HUES64 (cell line): Measurements from ENCODE around the gene IL17D.

Experiments
- H3K27ac ChIP-seq: 2 replicates; pipeline ENCODE4 v1.7.0; 2013; ENCODE audit warnings: low read depth, low read length, inconsistent platforms
- H3K27me3 ChIP-seq: 2 replicates; pipeline ENCODE4 v1.6.1; 2013; ENCODE audit warnings: mild to moderate bottlenecking, low read length; ENCODE audit not compliant: insufficient read depth
- H3K36me3 ChIP-seq: 2 replicates; pipeline ENCODE4 v1.6.1; 2013; ENCODE audit warnings: mild to moderate bottlenecking, low read length; ENCODE audit not compliant: insufficient read depth
- H3K4me1 ChIP-seq: 2 replicates; pipeline ENCODE4 v1.6.1; 2013; ENCODE audit warnings: mild to moderate bottlenecking, low read length, moderate library complexity; ENCODE audit not compliant: insufficient read depth
- H3K4me3 ChIP-seq: 2 replicates; pipeline ENCODE4 v1.5.1; 2013; ENCODE audit warnings: mild to moderate bottlenecking, low read length, moderate library complexity
- H3K9ac ChIP-seq: 2 replicates; pipeline ENCODE4 v1.6.1; 2013; ENCODE audit warnings: mild to moderate bottlenecking, low read depth, low read length
- H3K9me3 ChIP-seq: 2 replicates; pipeline ENCODE4 v1.6.1; 2013; ENCODE audit warnings: low read depth, low read length; ENCODE audit not compliant: insufficient read depth
- WGBS: fragments of 150-250, 120-280 bp; methylation state at CpG from one replicate; pipeline ENCODE4 v1.1.7; 2013; ENCODE audit warnings: missing lambda C conversion rate; 5-methylcytosine and 5-hydroxymethylcytosine counted together

IL17D gene

GRCh38 chr13:20749377-20749776, 45.9 kb downstream of the IL17D start:
- WGBS: 93% methylated on average over 1 of the region's 1 CpG
- Histone ChIP-seq H3K9ac (no peak overlapping the region), H3K9me3 (peaks cover 31% of the 10 kb centered on the region)

GRCh38 chr13:20754009-20754408, 50.5 kb downstream of the IL17D start:
- H3K27ac ChIP-seq: no peak overlapping the region
- H3K36me3 ChIP-seq: no peaks in the 10 kb centered on the region
- peaks cover 39% of the 10 kb centered on the region for H3K9me3 ChIP-seq
- H3K27me3 ChIP-seq: no peaks in the 10 kb centered on the region
- H3K4me3 ChIP-seq: no peak overlapping the region
- H3K4me1 ChIP-seq: peaks cover 7% of the 10 kb centered on the region; the same call in 1 of the 2 replicates
- H3K9ac ChIP-seq: no peak overlapping the region

More at GRCh38 chr13:20749377-20749776, 45.9 kb downstream of the IL17D start:
- Histone ChIP-seq H3K4me1 (no peaks in the 10 kb centered on the region), H3K36me3 (no peaks in the 10 kb centered on the region), H3K27ac (no peak overlapping the region), H3K4me3 (no peak overlapping the region), H3K27me3 (no peaks in the 10 kb centered on the region)

DNA sequence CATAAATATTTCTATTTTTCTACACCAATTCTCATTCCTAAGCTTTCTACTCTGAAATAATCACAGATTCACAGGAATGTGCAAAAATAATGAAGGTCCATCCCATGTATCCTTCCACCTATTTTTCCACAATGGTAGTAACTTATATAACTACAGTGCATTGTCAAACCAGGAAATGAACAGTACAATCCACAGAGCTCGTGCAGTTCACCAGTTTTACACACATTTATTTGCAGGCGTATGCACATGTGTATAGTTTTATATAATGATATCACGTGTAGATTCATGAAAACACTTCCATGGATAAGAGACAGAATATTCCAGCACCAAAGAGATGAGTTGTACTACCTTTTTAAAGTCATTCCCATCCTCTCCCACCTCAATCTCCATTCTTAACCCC, 57.4 kb downstream of the IL17D start:
- 90% methylated on average over 3 of the region's 3 CpGs for WGBS
- no peak overlapping the region for H3K9ac ChIP-seq
- no peak overlapping the region for H3K27ac ChIP-seq
- H3K27me3 ChIP-seq: no peaks in the 10 kb centered on the region
- H3K9me3 ChIP-seq: peaks cover 8% of the 10 kb centered on the region; the same call in 1 of the 2 replicates
- peaks cover 7% of the 10 kb centered on the region; the same call in 1 of the 2 replicates for H3K4me1 ChIP-seq
- H3K4me3 ChIP-seq: no peak overlapping the region
- H3K36me3 ChIP-seq: no peaks in the 10 kb centered on the region

DNA sequence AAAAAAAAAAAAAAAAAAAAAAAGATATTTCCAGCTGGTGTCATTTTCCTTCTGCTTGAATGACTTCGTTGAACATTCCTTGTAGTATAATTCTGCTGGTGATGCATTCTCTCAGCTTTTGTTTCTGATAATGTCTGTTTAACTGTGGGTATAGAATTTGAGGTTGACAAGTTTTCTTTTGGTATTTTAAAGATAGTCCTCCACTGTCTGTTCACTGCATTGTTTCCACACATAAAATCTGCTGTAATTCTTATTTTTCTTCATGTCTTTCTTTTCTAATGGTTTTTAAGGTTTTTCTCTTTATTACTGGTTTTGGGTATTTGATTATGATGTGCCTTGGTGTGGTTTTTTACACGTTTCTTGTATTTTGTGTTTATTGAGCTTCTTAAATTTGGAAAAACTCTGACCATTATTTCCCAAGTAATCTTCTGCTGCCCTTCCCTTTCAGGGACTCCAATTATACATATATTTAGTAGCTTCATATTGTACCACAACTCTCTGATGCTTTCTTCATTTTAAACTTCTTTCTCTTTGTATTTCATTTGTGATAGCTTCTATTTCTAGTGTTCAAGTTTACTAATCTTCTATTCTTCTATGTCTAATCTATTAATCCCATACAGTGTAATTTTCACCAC, 63.9 kb downstream of the IL17D start:
- WGBS: 93% methylated on average over 2 of the region's 2 CpGs
- no peak overlapping the region for H3K4me3 ChIP-seq
- H3K27me3 ChIP-seq: no peaks in the 10 kb centered on the region
- H3K27ac ChIP-seq: no peak overlapping the region
- peaks cover 3% of the 10 kb centered on the region; the same call in 1 of the 2 replicates for H3K36me3 ChIP-seq
- H3K9me3 ChIP-seq: peaks cover 11% of the 10 kb centered on the region; the same call in 1 of the 2 replicates
- H3K9ac ChIP-seq: no peak overlapping the region
- peaks cover 4% of the 10 kb centered on the region for H3K4me1 ChIP-seq

DNA sequence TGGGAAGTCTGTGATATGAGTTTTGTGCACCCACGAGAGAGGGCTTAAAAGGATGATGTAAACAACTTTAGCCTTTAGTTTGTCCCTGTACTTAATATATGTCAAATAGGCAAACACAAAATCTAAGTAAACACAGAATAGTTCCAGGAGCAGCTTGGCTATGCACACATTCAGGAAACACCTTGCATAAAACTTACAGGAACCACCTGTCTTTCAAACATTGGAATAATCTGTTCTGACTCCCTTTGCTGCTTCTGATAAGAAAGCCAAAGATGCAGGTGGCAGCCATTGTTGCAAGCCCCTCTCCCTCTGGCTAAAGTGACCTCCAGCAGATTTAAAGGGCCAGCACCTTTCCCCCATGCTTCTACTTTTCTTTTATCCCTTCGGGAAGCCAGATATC, 65.6 kb downstream of the IL17D start:
- Histone ChIP-seq H3K9me3 (peaks cover 11% of the 10 kb centered on the region; the same call in 1 of the 2 replicates), H3K4me1 (peaks cover 9% of the 10 kb centered on the region), H3K9ac (no peak overlapping the region), H3K27me3 (no peaks in the 10 kb centered on the region), H3K36me3 (peaks cover 3% of the 10 kb centered on the region; the same call in 1 of the 2 replicates), H3K4me3 (no peak overlapping the region), H3K27ac (no peak overlapping the region)
- WGBS: 65% methylated on average over 2 of the region's 2 CpGs

- Histone ChIP-seq H3K4me1 (peaks cover 9% of the 10 kb centered on the region), H3K36me3 (peaks cover 3% of the 10 kb centered on the region; the same call in 1 of the 2 replicates), H3K27me3 (no peaks in the 10 kb centered on the region), H3K9me3 (peaks cover 11% of the 10 kb centered on the region; the same call in 1 of the 2 replicates), H3K4me3 (no peak overlapping the region), H3K27ac (no peak overlapping the region), H3K9ac (no peak overlapping the region)
- WGBS: no CpG with 5 or more reads among the region's 1 CpG
These were observed 66.3 kb downstream of the IL17D start for GRCh38 chr13:20769834-20770233.
